Measurements from ENCODE around the gene RNF11. TPM values are rescaled to one million over a fixed set of nuclear protein-coding genes. Genes with fewer than 3 reads are reported as not detected.
A peak's percentile ranks its signal among the peaks of the same experiment; 100 is the strongest.
"Not testable (repeated sequence)": the region's sequence is repeated elsewhere in the genome, so short reads cannot be mapped to it uniquely, and the experiment has no call there.

Gene RNF11
- total RNA-seq, 1 experiment from 2014 or later: 55.8 TPM

DNA sequence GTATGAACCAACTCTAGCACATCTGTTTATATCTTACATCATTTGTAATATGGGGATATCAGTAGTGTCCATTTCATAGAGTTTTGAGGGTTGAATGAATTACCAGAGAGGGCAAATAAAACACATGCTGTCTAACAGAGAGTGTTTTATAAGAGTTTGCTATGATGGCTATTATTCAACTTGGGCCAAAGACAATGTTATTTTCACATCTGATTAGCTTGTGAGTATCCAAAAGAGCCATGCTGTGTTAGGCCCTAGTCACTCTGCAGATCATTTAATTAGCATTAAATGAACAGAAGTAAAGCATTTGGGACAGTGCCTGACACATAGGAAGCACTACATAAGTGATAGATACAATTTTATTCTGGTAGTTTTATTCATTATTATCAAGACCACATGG lies 4.2 kb upstream of the RNF11 start:
- Mint-ChIP-seq H3K27ac (no peak overlapping the region), H3K9me3 (no peaks in the 10 kb centered on the region; a peak in 1 of 5 replicates), H3K36me3 (ENCODE audit: insufficient read depth in 1 of 3, low read depth in 3 of 3) (no peaks in the 10 kb centered on the region), H3K27me3 (ENCODE audit: low read depth) (peaks cover 14% of the 10 kb centered on the region), H3K4me1 (peaks cover 13 to 19% of the 10 kb centered on the region in 2 experiments), H3K4me3 (no peak overlapping the region)
- Histone ChIP-seq H3K23me2 (ENCODE audit: insufficient read length, low read depth, low read length, poor library complexity, severe bottlenecking) (peaks cover 7% of the 10 kb centered on the region), H3K79me1 (ENCODE audit: insufficient read depth, low read depth, low read length, poor library complexity, severe bottlenecking) (no peaks in the 10 kb centered on the region), H3K79me2 (ENCODE audit: insufficient read depth, low read length) (peaks cover 1% of the 10 kb centered on the region; the same call in 1 of the 2 replicates), H3K9ac (ENCODE audit: extremely low read depth, insufficient read length, low read length) (no peak overlapping the region), H3K14ac (ENCODE audit: insufficient read depth, low read length) (no peak overlapping the region), H3T11ph (ENCODE audit: low read length) (no peak overlapping the region), H4K8ac (replicated peaks; ENCODE audit: insufficient read length, low read depth, low read length) (no peak overlapping the region), H3K4ac (ENCODE audit: low read depth, low read length) (no peak overlapping the region), H3K18ac (ENCODE audit: insufficient read length, low read depth, low read length) (no peak overlapping the region), H2BK15ac (ENCODE audit: low read depth, low read length) (no peak overlapping the region), H3K9me3 (ENCODE audit: control insufficient read depth, low read depth, low read length) (no peaks in the 10 kb centered on the region), H2BK12ac (ENCODE audit: insufficient read length, low read depth, low read length) (no peak overlapping the region), H4K91ac (ENCODE audit: insufficient read length, low read depth, low read length) (no peak overlapping the region), H3K27me3 (ENCODE audit: insufficient read depth, low read length) (no peaks in the 10 kb centered on the region), H3K27ac (ENCODE audit: insufficient read length, low read depth, low read length) (no peak overlapping the region), H2AK5ac (ENCODE audit: insufficient read length, low read length) (no peak overlapping the region), H2BK20ac (ENCODE audit: low read depth, low read length, poor library complexity, severe bottlenecking) (no peak overlapping the region), H2AFZ (ENCODE audit: low read length) (no peak overlapping the region), H3K4me1 (ENCODE audit: insufficient read depth, low read length) (no peaks in the 10 kb centered on the region; the same call in 1 of the 2 replicates), H2BK120ac (ENCODE audit: low read depth, low read length, poor library complexity, severe bottlenecking) (no peak overlapping the region), H4K20me1 (ENCODE audit: control insufficient read depth, insufficient read depth, insufficient read length) (no peaks in the 10 kb centered on the region), H3K56ac (ENCODE audit: insufficient read length, low read depth, low read length) (no peak overlapping the region), H4K5ac (ENCODE audit: insufficient read length, low read depth, low read length) (no peak overlapping the region), H3K4me2 (ENCODE audit: insufficient read depth, insufficient read length, low read length) (no peak overlapping the region), H3K23ac (ENCODE audit: insufficient read length, low read depth, low read length) (no peak overlapping the region), H2BK5ac (ENCODE audit: insufficient read length, low read length) (no peak overlapping the region)
- TF ChIP-seq, protein P1, sequence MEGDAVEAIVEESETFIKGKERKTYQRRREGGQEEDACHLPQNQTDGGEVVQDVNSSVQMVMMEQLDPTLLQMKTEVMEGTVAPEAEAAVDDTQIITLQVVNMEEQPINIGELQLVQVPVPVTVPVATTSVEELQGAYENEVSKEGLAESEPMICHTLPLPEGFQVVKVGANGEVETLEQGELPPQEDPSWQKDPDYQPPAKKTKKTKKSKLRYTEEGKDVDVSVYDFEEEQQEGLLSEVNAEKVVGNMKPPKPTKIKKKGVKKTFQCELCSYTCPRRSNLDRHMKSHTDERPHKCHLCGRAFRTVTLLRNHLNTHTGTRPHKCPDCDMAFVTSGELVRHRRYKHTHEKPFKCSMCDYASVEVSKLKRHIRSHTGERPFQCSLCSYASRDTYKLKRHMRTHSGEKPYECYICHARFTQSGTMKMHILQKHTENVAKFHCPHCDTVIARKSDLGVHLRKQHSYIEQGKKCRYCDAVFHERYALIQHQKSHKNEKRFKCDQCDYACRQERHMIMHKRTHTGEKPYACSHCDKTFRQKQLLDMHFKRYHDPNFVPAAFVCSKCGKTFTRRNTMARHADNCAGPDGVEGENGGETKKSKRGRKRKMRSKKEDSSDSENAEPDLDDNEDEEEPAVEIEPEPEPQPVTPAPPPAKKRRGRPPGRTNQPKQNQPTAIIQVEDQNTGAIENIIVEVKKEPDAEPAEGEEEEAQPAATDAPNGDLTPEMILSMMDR (conservative IDR thresholded peaks at IDR 0.05): no peak
- no peak for DNase-seq

DNA sequence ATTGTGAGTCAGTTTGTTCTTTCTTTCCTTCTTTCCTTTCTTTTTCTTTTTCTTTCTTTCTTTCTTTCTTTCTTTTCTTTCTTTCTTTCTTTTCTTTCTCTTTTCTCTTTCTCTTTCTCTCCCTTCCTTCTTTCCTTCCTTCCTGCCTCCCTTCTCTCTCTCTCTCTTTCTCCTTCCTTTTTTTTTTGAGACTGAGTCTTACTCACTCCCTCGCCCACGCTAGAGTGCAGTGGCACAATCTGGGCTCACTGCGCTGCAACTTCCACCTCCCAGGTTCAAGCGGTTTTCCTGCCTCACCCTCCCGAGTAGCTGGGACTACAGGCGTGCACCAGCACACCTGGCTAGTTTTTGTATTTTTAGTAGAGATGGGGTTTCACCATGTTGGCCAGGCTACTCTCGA lies 1.8 kb upstream of the RNF11 start:
- not testable (repeated sequence) for H3K23ac ChIP-seq (ENCODE audit: insufficient read length, low read depth, low read length); H4K8ac ChIP-seq (replicated peaks; ENCODE audit: insufficient read length, low read depth, low read length); H2AK5ac ChIP-seq (ENCODE audit: insufficient read length, low read length); H3K27ac ChIP-seq (ENCODE audit: insufficient read length, low read depth, low read length); H2BK20ac ChIP-seq (ENCODE audit: low read depth, low read length, poor library complexity, severe bottlenecking); H2AFZ ChIP-seq (ENCODE audit: low read length); H3K4me1 ChIP-seq (ENCODE audit: insufficient read depth, low read length); H3K56ac ChIP-seq (ENCODE audit: insufficient read length, low read depth, low read length); H3K23me2 ChIP-seq (ENCODE audit: insufficient read length, low read depth, low read length, poor library complexity, severe bottlenecking); H2BK5ac ChIP-seq (ENCODE audit: insufficient read length, low read length); H3K9me3 Mint-ChIP-seq; H3K79me1 ChIP-seq (ENCODE audit: insufficient read depth, low read depth, low read length, poor library complexity, severe bottlenecking); H2BK15ac ChIP-seq (ENCODE audit: low read depth, low read length); H3K9me3 ChIP-seq (ENCODE audit: control insufficient read depth, low read depth, low read length); H2BK120ac ChIP-seq (ENCODE audit: low read depth, low read length, poor library complexity, severe bottlenecking); H3K9ac ChIP-seq (ENCODE audit: extremely low read depth, insufficient read length, low read length); H3K4me3 Mint-ChIP-seq; H4K91ac ChIP-seq (ENCODE audit: insufficient read length, low read depth, low read length); H3K27me3 ChIP-seq (ENCODE audit: insufficient read depth, low read length); DNase-seq; H2BK12ac ChIP-seq (ENCODE audit: insufficient read length, low read depth, low read length); H4K5ac ChIP-seq (ENCODE audit: insufficient read length, low read depth, low read length); H3K4me2 ChIP-seq (ENCODE audit: insufficient read depth, insufficient read length, low read length); H4K20me1 ChIP-seq (ENCODE audit: control insufficient read depth, insufficient read depth, insufficient read length); H3K14ac ChIP-seq (ENCODE audit: insufficient read depth, low read length); H3K4ac ChIP-seq (ENCODE audit: low read depth, low read length); H3K18ac ChIP-seq (ENCODE audit: insufficient read length, low read depth, low read length); H3T11ph ChIP-seq (ENCODE audit: low read length); H3K36me3 Mint-ChIP-seq (ENCODE audit: insufficient read depth in 1 of 3, low read depth in 3 of 3)
- H3K79me2 ChIP-seq (ENCODE audit: insufficient read depth, low read length): peaks cover 11% of the 10 kb centered on the region; the same call in 1 of the 2 replicates
- Mint-ChIP-seq H3K27ac (peak overlapping the region in 1 of 3 experiments; percentile 12; a peak in 1 of 7 replicates), H3K27me3 (ENCODE audit: low read depth) (peaks cover 14% of the 10 kb centered on the region), H3K4me1 (peaks cover 11 to 13% of the 10 kb centered on the region in 2 experiments)
- WGBS (ENCODE audit: extremely low coverage, insufficient read length, low lambda C conversion rate): no CpG with 5 or more reads among the region's 7 CpGs

Measured in H9 (cell line).